GM23338 (cell line): ENCODE results near the gene NFIB. TPM values are rescaled to one million over a fixed set of nuclear protein-coding genes. Genes with fewer than 3 reads are reported as not detected.

Experiments used
- ATAC-seq: fragments of 200-7000 bp; cut with Tn5 transposase; 3 replicates; pipeline ENCODE4 v1.9.1; 2020
- DNase-seq: peaks from one replicate; pipeline ENCODE4 v3.0.0-alpha.2; 2015; ENCODE audit warnings: low spot score
- H2AFZ ChIP-seq: fragments of 200-600 bp; sonication (generic); 2 replicates; pipeline ENCODE4 v1.8.0; 2016; ENCODE audit warnings: antibody characterized with exemption, mild to moderate bottlenecking, moderate library complexity
- H3F3A ChIP-seq: fragments of 200-600 bp; sonication (generic); replicated peaks from 2 replicates; pipeline ENCODE4 v1.8.0; 2017; ENCODE audit warnings: antibody characterized with exemption, mixed run types, low read depth
- H3K27ac ChIP-seq: fragments of 200-600 bp; sonication (generic); 2 replicates; pipeline ENCODE4 v1.6.1; 2016; ENCODE audit warnings: low read depth
- H3K27me3 ChIP-seq: fragments of 200-600 bp; sonication (generic); 2 replicates; pipeline ENCODE4 v1.8.0; 2016; ENCODE audit warnings: mild to moderate bottlenecking, mixed run types, moderate library complexity; ENCODE audit not compliant: insufficient read depth
- H3K36me3 ChIP-seq: fragments of 200-600 bp; sonication (generic); 2 replicates; pipeline ENCODE4 v1.8.0; 2016; ENCODE audit warnings: mild to moderate bottlenecking; ENCODE audit not compliant: insufficient read depth
- H3K4me1 ChIP-seq: fragments of 200-600 bp; sonication (generic); 2 replicates; pipeline ENCODE4 v1.8.0; 2016; ENCODE audit warnings: mild to moderate bottlenecking, moderate library complexity; ENCODE audit not compliant: insufficient read depth
- H3K4me2 ChIP-seq: fragments of 200-600 bp; sonication (generic); 2 replicates; pipeline ENCODE4 v1.7.1; 2017; ENCODE audit warnings: mixed run types
- H3K4me3 ChIP-seq: fragments of 200-600 bp; sonication (generic); 2 replicates; pipeline ENCODE4 v1.6.1; 2016; ENCODE audit warnings: mixed run types
- H3K79me2 ChIP-seq: fragments of 200-600 bp; sonication (generic); replicated peaks from 2 replicates; pipeline ENCODE4 v1.8.0; 2017; ENCODE audit warnings: mild to moderate bottlenecking; ENCODE audit not compliant: insufficient read depth
- H3K9me2 ChIP-seq: fragments of 200-600 bp; sonication (generic); 2 replicates; pipeline ENCODE4 v1.8.0; 2017; ENCODE audit not compliant: insufficient read depth
- H4K20me1 ChIP-seq: fragments of 200-600 bp; sonication (generic); replicated peaks from 2 replicates; pipeline ENCODE4 v1.8.0; 2017; ENCODE audit warnings: mild to moderate bottlenecking; ENCODE audit not compliant: insufficient read depth
- H3K27ac Mint-ChIP-seq: 2 replicates; pipeline ENCODE4 v1.8.0; 2020; ENCODE audit warnings: inconsistent platforms, mild to moderate bottlenecking, moderate library complexity, mixed read lengths
- H3K27me3 Mint-ChIP-seq: 3 replicates; pipeline ENCODE4 v1.8.0; 2022; ENCODE audit warnings: low read depth, mild to moderate bottlenecking, moderate library complexity, mixed read lengths, inconsistent platforms; ENCODE audit not compliant: insufficient read depth, poor library complexity
- H3K36me3 Mint-ChIP-seq: 3 replicates; pipeline ENCODE4 v1.8.0; 2021; ENCODE audit warnings: low read depth, mild to moderate bottlenecking, inconsistent platforms, moderate library complexity, mixed read lengths
- H3K4me1 Mint-ChIP-seq: 3 replicates; pipeline ENCODE4 v1.8.0; 2020; ENCODE audit warnings: mild to moderate bottlenecking, inconsistent platforms, mixed read lengths
- H3K4me3 Mint-ChIP-seq: 3 replicates; pipeline ENCODE4 v1.8.0; 2021; ENCODE audit warnings: moderate library complexity, mild to moderate bottlenecking, inconsistent platforms, mixed read lengths
- H3K9me3 Mint-ChIP-seq: 3 replicates; pipeline ENCODE4 v1.8.0; 2020; ENCODE audit warnings: moderate library complexity, mild to moderate bottlenecking, inconsistent platforms, mixed read lengths
- CREB1 ChIP-seq: fragments of 250-450 bp; sonication (Bioruptor Pico); IDR thresholded peaks from 2 replicates; pipeline ENCODE4 v1.5.0; 2020; ENCODE audit warnings: low read depth, mild to moderate bottlenecking, moderate library complexity
- ETS1 ChIP-seq: IDR thresholded peaks from 2 replicates; pipeline ENCODE4 v1.6.1; 2016; ENCODE audit warnings: antibody characterized with exemption
- EZH2phosphoT487 ChIP-seq: fragments of 200-600 bp; sonication (generic); IDR thresholded peaks from one replicate; pipeline ENCODE4 v1.8.1; 2018; ENCODE audit warnings: antibody characterized with exemption; ENCODE audit not compliant: unreplicated experiment
- JUNB ChIP-seq: IDR thresholded peaks from one replicate; pipeline ENCODE4 v1.6.1; 2016; ENCODE audit warnings: antibody characterized with exemption; ENCODE audit not compliant: unreplicated experiment
- NANOG ChIP-seq: IDR thresholded peaks from 2 replicates; pipeline ENCODE4 v1.6.1; 2016; ENCODE audit warnings: antibody characterized with exemption, borderline replicate concordance
- POLR2AphosphoS5 ChIP-seq: IDR thresholded peaks from 2 replicates; pipeline ENCODE4 v1.6.1; 2016; ENCODE audit warnings: antibody characterized with exemption, low read depth
- STAT1 ChIP-seq: IDR thresholded peaks from one replicate; pipeline ENCODE4 v1.6.1; 2016; ENCODE audit warnings: antibody characterized with exemption; ENCODE audit not compliant: unreplicated experiment
- ZNF331 ChIP-seq: fragments of 250-450 bp; sonication (Bioruptor Pico); IDR thresholded peaks from 2 replicates; pipeline ENCODE4 v1.5.0; 2020; ENCODE audit warnings: low read depth, mild to moderate bottlenecking, moderate library complexity
- ZNF462 ChIP-seq: fragments of 250-450 bp; sonication (Bioruptor Pico); IDR thresholded peaks from 2 replicates; pipeline ENCODE4 v1.5.0; 2020; ENCODE audit warnings: mild to moderate bottlenecking, moderate library complexity
- polyA plus RNA-seq: library from polyadenylated mRNA; unstranded; fragments of >200 nt; fragmentation: Nextera tagmentation; extraction: Ambion mirVana; gene quantifications from 2 replicates; pipeline ENCODE4 v1.2.1, GENCODE V29; 2016
- total RNA-seq: library from RNA; depleted of rRNA; stranded (reverse); fragments of >200 nt; shearing (Covaris generic); gene quantifications from 2 replicates; pipeline ENCODE4 v1.2.3, GENCODE V29; 2014
- TF ChIP-seq, protein P1 (sequence below), 2 experiments: fragments of 200-600 bp in 1 of 2; sonication (generic) in 1 of 2; conservative IDR thresholded peaks; 2 replicates each; pipeline versions ENCODE4 v1.5.1 to v1.6.1; 2016 to 2017; ENCODE audit warnings: antibody characterized with exemption in 2 of 2, low read depth in 2 of 2, mild to moderate bottlenecking in 2 of 2, moderate library complexity in 1 of 2

The NFIB gene
- total and polyA plus RNA-seq, 2 experiments from 2014 or later, result 3.9 to 4.7 TPM

DNA sequence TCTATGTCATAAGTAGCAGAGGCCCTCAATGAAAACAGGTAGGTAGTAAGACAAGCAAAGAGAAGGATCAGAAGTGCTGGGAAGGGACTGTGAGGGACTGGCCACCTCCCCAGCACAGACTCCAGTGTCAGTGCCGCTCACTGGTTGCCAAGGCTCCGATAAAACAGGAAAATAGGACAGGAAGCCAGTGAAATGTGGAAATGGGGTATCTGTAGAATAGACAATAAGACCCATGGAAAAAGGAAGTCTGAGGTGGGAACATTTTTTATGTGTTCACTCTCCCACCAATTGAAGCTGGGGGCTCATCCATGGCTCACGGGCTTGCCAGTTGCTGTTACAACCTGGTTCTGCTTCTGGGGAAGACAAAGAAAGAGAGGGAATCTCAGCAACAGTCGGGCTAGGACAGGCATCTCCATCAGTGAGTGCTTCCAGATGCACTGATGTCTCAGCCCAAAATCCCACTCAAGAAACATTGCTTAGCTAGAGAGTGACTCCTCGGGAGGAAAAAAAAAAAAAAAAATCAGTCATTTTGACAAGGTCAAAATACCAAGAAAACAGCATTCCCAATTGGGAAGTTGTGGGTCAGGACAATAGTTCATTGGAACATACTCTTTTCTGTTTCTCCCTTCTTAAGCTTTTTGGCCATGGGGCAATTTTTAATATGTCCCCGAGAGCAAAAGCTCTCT is 27.6 kb upstream of the NFIB start (continued):
- TF ChIP-seq, protein P1, sequence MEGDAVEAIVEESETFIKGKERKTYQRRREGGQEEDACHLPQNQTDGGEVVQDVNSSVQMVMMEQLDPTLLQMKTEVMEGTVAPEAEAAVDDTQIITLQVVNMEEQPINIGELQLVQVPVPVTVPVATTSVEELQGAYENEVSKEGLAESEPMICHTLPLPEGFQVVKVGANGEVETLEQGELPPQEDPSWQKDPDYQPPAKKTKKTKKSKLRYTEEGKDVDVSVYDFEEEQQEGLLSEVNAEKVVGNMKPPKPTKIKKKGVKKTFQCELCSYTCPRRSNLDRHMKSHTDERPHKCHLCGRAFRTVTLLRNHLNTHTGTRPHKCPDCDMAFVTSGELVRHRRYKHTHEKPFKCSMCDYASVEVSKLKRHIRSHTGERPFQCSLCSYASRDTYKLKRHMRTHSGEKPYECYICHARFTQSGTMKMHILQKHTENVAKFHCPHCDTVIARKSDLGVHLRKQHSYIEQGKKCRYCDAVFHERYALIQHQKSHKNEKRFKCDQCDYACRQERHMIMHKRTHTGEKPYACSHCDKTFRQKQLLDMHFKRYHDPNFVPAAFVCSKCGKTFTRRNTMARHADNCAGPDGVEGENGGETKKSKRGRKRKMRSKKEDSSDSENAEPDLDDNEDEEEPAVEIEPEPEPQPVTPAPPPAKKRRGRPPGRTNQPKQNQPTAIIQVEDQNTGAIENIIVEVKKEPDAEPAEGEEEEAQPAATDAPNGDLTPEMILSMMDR (conservative IDR thresholded peaks at IDR 0.05; ENCODE audit: low read depth in 2 of 2), result no peak
- no peak for TF ChIP-seq ZNF331 (CRISPR knock-in tag)
- TF ChIP-seq ETS1, result no peak
- no peak for TF ChIP-seq NANOG
- TF ChIP-seq JUNB, result no peak
- TF ChIP-seq POLR2AphosphoS5, result no peak
- no peak for TF ChIP-seq CREB1 (CRISPR knock-in tag)
- TF ChIP-seq EZH2phosphoT487, result no peak
- TF ChIP-seq STAT1, result no peak

- Histone ChIP-seq H3K4me1 (peaks cover 68% of the 10 kb centered on the region), H3K27ac (no peak overlapping the region), H4K20me1 (no peaks in the 10 kb centered on the region), H3K4me2 (peak overlapping the region; percentile 68), H3K36me3 (no peaks in the 10 kb centered on the region), H3K9me2 (no peaks in the 10 kb centered on the region), H3K79me2 (no peaks in the 10 kb centered on the region), H3K27me3 (peaks cover 76% of the 10 kb centered on the region), H3F3A (peaks cover 8% of the 10 kb centered on the region), H3K4me3 (no peak overlapping the region), H2AFZ (no peak overlapping the region)
- ATAC-seq (no peak), DNase-seq (peak; percentile 23)
- peak; percentile 48; the same call in 1 of the 2 replicates for TF ChIP-seq ZNF462 (CRISPR knock-in tag)
- TF ChIP-seq POLR2AphosphoS5, result no peak
- peaks cover 19% of the 10 kb centered on the region for H3K27me3 Mint-ChIP-seq
- H3K4me1 Mint-ChIP-seq, result peaks cover 30% of the 10 kb centered on the region
- H3K4me3 Mint-ChIP-seq, result no peak overlapping the region
- H3K36me3 Mint-ChIP-seq, result no peaks in the 10 kb centered on the region
- H3K9me3 Mint-ChIP-seq, result no peaks in the 10 kb centered on the region
- no peak overlapping the region for H3K27ac Mint-ChIP-seq
Observed at GRCh38 chr9:14340994-14341393, 27.1 kb upstream of the NFIB start.
